Muscle of leg (tissue), 11 donors: Measurements from ENCODE around the gene SORBS2. TPM values are rescaled to one million over a fixed set of nuclear protein-coding genes. Genes with fewer than 3 reads are reported as not detected.
A peak's percentile ranks its signal among the peaks of the same experiment; 100 is the strongest.

Experiments used
- DNase-seq: peaks from one replicate; pipeline ENCODE4 v3.0.0; 2013
- H3K27ac ChIP-seq: one replicate; pipeline ENCODE4 v1.5.1; 2013; ENCODE audit warnings: mild to moderate bottlenecking, low read length, control low read depth
- H3K27me3 ChIP-seq: one replicate; pipeline ENCODE4 v1.6.1; 2013; ENCODE audit warnings: low read length; ENCODE audit not compliant: control insufficient read depth, insufficient read depth
- H3K36me3 ChIP-seq: one replicate; pipeline ENCODE4 v1.6.1; 2013; ENCODE audit warnings: low read length; ENCODE audit not compliant: control insufficient read depth, insufficient read depth
- H3K4me1 ChIP-seq: one replicate; pipeline ENCODE4 v1.6.1; 2013; ENCODE audit warnings: low read length; ENCODE audit not compliant: control insufficient read depth, insufficient read depth
- H3K4me3 ChIP-seq: one replicate; pipeline ENCODE4 v1.5.1; 2013; ENCODE audit warnings: low read length, control low read depth
- H3K9me3 ChIP-seq: replicated peaks from 2 replicates; pipeline ENCODE4 v1.6.1; 2013; ENCODE audit warnings: low read depth, low read length; ENCODE audit not compliant: control insufficient read depth
- WGBS: methylation state at CpG from one replicate; pipeline ENCODE4 v1.1.5; 2013; ENCODE audit warnings: missing lambda C conversion rate; ENCODE audit not compliant: insufficient coverage; 5-methylcytosine and 5-hydroxymethylcytosine counted together
- polyA plus RNA-seq, 8 donors: library from polyadenylated mRNA; unstranded; fragments of 120-200 nt; gene quantifications; one replicate each; pipeline versions ENCODE4 v1.2.1 to v1.2.3, GENCODE V29; 2013; ENCODE audit warnings: inconsistent platforms in 1 of 8, low replicate concordance in 1 of 8; ENCODE audit not compliant: insufficient read length in 8 of 8, insufficient read depth in 1 of 8
- total RNA-seq: library from RNA; stranded (reverse); fragments of 120-200 nt; gene quantifications from one replicate; pipeline ENCODE4 v1.2.4, GENCODE V29; 2013

Gene SORBS2
- total and polyA plus RNA-seq, 9 donors: 17.7 to 48.5 (median 36.3) TPM

- H3K36me3 ChIP-seq: no peaks in the 10 kb centered on the region
- no peak for DNase-seq
- H3K4me3 ChIP-seq: no peak overlapping the region
- H3K4me1 ChIP-seq: no peaks in the 10 kb centered on the region
- H3K27ac ChIP-seq: no peak overlapping the region
- no peaks in the 10 kb centered on the region for H3K9me3 ChIP-seq
- H3K27me3 ChIP-seq: no peaks in the 10 kb centered on the region
- WGBS: 76% methylated on average over 6 of the region's 10 CpGs
These were observed 10.8 kb upstream of the SORBS2 start for GRCh38 chr4:185822791-185823190.

GRCh38 chr4:185821029-185821419, 9.0 kb upstream of the SORBS2 start:
- 79% methylated on average over 10 of the region's 11 CpGs for WGBS
- Histone ChIP-seq H3K4me3 (no peak overlapping the region), H3K27ac (no peak overlapping the region), H3K27me3 (no peaks in the 10 kb centered on the region), H3K36me3 (no peaks in the 10 kb centered on the region), H3K9me3 (no peaks in the 10 kb centered on the region), H3K4me1 (no peaks in the 10 kb centered on the region)
- no peak for DNase-seq

- no peak overlapping the region for H3K27ac ChIP-seq
- DNase-seq: no peak
- WGBS: 44% methylated on average over 23 of the region's 29 CpGs
- H3K4me1 ChIP-seq: no peaks in the 10 kb centered on the region
- no peaks in the 10 kb centered on the region for H3K36me3 ChIP-seq
- H3K9me3 ChIP-seq: no peaks in the 10 kb centered on the region
- no peaks in the 10 kb centered on the region for H3K27me3 ChIP-seq
- no peak overlapping the region for H3K4me3 ChIP-seq
These were observed 8.4 kb upstream of the SORBS2 start for GRCh38 chr4:185820146-185821028.

- H3K27ac ChIP-seq: no peak overlapping the region
- 80% methylated on average over 1 of the region's 5 CpGs for WGBS
These were observed 7.2 kb upstream of the SORBS2 start for GRCh38 chr4:185819144-185819543.

GRCh38 chr4:185817403-185817818, 5.4 kb upstream of the SORBS2 start:
- H3K27ac ChIP-seq: no peak overlapping the region
- H3K36me3 ChIP-seq: no peaks in the 10 kb centered on the region
- no peak for DNase-seq
- no peaks in the 10 kb centered on the region for H3K9me3 ChIP-seq
- no peaks in the 10 kb centered on the region for H3K4me1 ChIP-seq
- H3K27me3 ChIP-seq: peaks cover 2% of the 10 kb centered on the region
- H3K4me3 ChIP-seq: no peak overlapping the region
- 73% methylated on average over 8 of the region's 8 CpGs for WGBS

More at GRCh38 chr4:185819144-185819543, 7.2 kb upstream of the SORBS2 start:
- Histone ChIP-seq H3K36me3 (no peaks in the 10 kb centered on the region), H3K4me3 (no peak overlapping the region), H3K4me1 (no peaks in the 10 kb centered on the region), H3K9me3 (no peaks in the 10 kb centered on the region), H3K27me3 (peaks cover 2% of the 10 kb centered on the region)
- DNase-seq: no peak

GRCh38 chr4:185813133-185813532, 1.1 kb upstream of the SORBS2 start:
- H3K4me3 ChIP-seq: no peak overlapping the region
- H3K4me1 ChIP-seq: peaks cover 2% of the 10 kb centered on the region
- H3K9me3 ChIP-seq: no peaks in the 10 kb centered on the region
- no peak overlapping the region for H3K27ac ChIP-seq
- 93% methylated on average over 6 of the region's 8 CpGs for WGBS
- no peak for DNase-seq
- no peaks in the 10 kb centered on the region for H3K36me3 ChIP-seq
- H3K27me3 ChIP-seq: peaks cover 2% of the 10 kb centered on the region

GRCh38 chr4:185810746-185811508, 1.1 kb downstream of the SORBS2 start:
- 62% methylated on average over 7 of the region's 13 CpGs for WGBS
- no peak for DNase-seq
- Histone ChIP-seq H3K27me3 (peaks cover 2% of the 10 kb centered on the region), H3K4me1 (peaks cover 4% of the 10 kb centered on the region), H3K4me3 (peak overlapping the region; percentile 28), H3K9me3 (no peaks in the 10 kb centered on the region), H3K36me3 (no peaks in the 10 kb centered on the region), H3K27ac (peak overlapping the region; percentile 44)

GRCh38 chr4:185809533-185810071, 2.4 kb downstream of the SORBS2 start:
- Histone ChIP-seq H3K27me3 (peaks cover 2% of the 10 kb centered on the region), H3K4me1 (peaks cover 5% of the 10 kb centered on the region), H3K9me3 (no peaks in the 10 kb centered on the region), H3K4me3 (no peak overlapping the region), H3K27ac (no peak overlapping the region), H3K36me3 (no peaks in the 10 kb centered on the region)
- DNase-seq: no peak
- WGBS: 92% methylated on average over 2 of the region's 4 CpGs

- Histone ChIP-seq H3K4me1 (peaks cover 5% of the 10 kb centered on the region), H3K27ac (no peak overlapping the region), H3K36me3 (no peaks in the 10 kb centered on the region), H3K4me3 (no peak overlapping the region), H3K9me3 (no peaks in the 10 kb centered on the region), H3K27me3 (no peaks in the 10 kb centered on the region)
- peak; percentile 39 for DNase-seq
- 29% methylated on average over 1 of the region's 1 CpG for WGBS
These were observed 2.9 kb downstream of the SORBS2 start for GRCh38 chr4:185809121-185809520.

GRCh38 chr4:185805979-185806378, 6.0 kb downstream of the SORBS2 start:
- no peak for DNase-seq
- H3K4me3 ChIP-seq: no peak overlapping the region
- peaks cover 3% of the 10 kb centered on the region for H3K4me1 ChIP-seq
- H3K9me3 ChIP-seq: no peaks in the 10 kb centered on the region
- no peak overlapping the region for H3K27ac ChIP-seq
- no peaks in the 10 kb centered on the region for H3K27me3 ChIP-seq
- 81% methylated on average over 3 of the region's 4 CpGs for WGBS
- no peaks in the 10 kb centered on the region for H3K36me3 ChIP-seq
